HEK293 (cell line): ENCODE measurements around the gene TTLL11.
A peak's percentile ranks its signal among the peaks of the same experiment; 100 is the strongest.

ENCODE experiments used
- CTCF ChIA-PET: fragments of 350-600 bp; formaldehyde crosslinking; extraction: SDS; loops from one replicate; lab custom pipeline; 2021; ENCODE audit warnings: antibody characterized with exemption; lab: Yijun Ruan, JAX
- POLR2A ChIA-PET: fragments of 300-600 bp; formaldehyde crosslinking; extraction: SDS; loops from one replicate; lab custom pipeline; 2020; ENCODE audit warnings: antibody characterized with exemption, inconsistent platforms; lab: Yijun Ruan, JAX
- H3K27ac ChIP-seq: fragments of 200-500 bp; sonication (Bioruptor generic); 2 replicates; pipeline ENCODE4 v1.5.1; 2014; ENCODE audit warnings: low read depth, low read length, control low read depth, inconsistent platforms; ENCODE audit errors: extremely low read depth
- H3K36me3 ChIP-seq, 2 experiments: fragments of 200-500 bp in 1 of 2; sonication (Bioruptor generic) in 1 of 2; 1 replicate in 1 of 2; 2 replicates in 1 of 2; pipeline ENCODE4 v1.5.1; 2014 to 2017; ENCODE audit warnings: inconsistent platforms in 2 of 2, low read length in 2 of 2; ENCODE audit not compliant: control insufficient read depth in 2 of 2, insufficient read depth in 1 of 2
- H3K4me1 ChIP-seq: fragments of 200-500 bp; sonication (Bioruptor generic); 2 replicates; pipeline ENCODE4 v1.5.1; 2014; ENCODE audit warnings: mild to moderate bottlenecking, low read length, inconsistent platforms; ENCODE audit not compliant: control insufficient read depth, insufficient read depth
- H3K4me3 ChIP-seq: 2 replicates; pipeline ENCODE4 v1.5.1; 2011; ENCODE audit warnings: low read depth, mild to moderate bottlenecking, control low read depth, low read length, moderate library complexity
- H3K9me3 ChIP-seq: fragments of 200-500 bp; sonication (Bioruptor generic); 2 replicates; pipeline ENCODE4 v1.5.1; 2014; ENCODE audit warnings: low read depth, low read length, inconsistent platforms; ENCODE audit not compliant: control insufficient read depth, insufficient read depth
- SCRT1 ChIP-seq: fragments of 450-650 bp; formaldehyde crosslinking; IDR thresholded peaks from 2 replicates; pipeline ENCODE4 v1.5.1; 2016; ENCODE audit warnings: missing biosample characterization, missing genetic modification characterization, borderline replicate concordance
- SCRT2 ChIP-seq: fragments of 450-650 bp; formaldehyde crosslinking; IDR thresholded peaks from 2 replicates; pipeline ENCODE4 v1.5.1; 2016; ENCODE audit warnings: missing biosample characterization, missing genetic modification characterization
- ZNF214 ChIP-seq: fragments of 450-650 bp; formaldehyde crosslinking; IDR thresholded peaks from 2 replicates; pipeline ENCODE4 v1.5.1; 2017; ENCODE audit warnings: missing biosample characterization, mild to moderate bottlenecking, missing genetic modification characterization, borderline replicate concordance
- ZNF449 ChIP-seq: fragments of 450-650 bp; formaldehyde crosslinking; IDR thresholded peaks from 2 replicates; pipeline ENCODE4 v1.5.1; 2017; ENCODE audit warnings: missing biosample characterization, mild to moderate bottlenecking, missing genetic modification characterization, moderate library complexity
- ZNF560 ChIP-seq: fragments of 450-650 bp; formaldehyde crosslinking; IDR thresholded peaks from 2 replicates; pipeline ENCODE4 v1.5.1; 2017; ENCODE audit warnings: missing biosample characterization, missing genetic modification characterization, borderline replicate concordance
- ZNF580 ChIP-seq: fragments of 450-650 bp; formaldehyde crosslinking; IDR thresholded peaks from 2 replicates; pipeline ENCODE4 v1.5.1; 2016; ENCODE audit warnings: missing biosample characterization, missing genetic modification characterization
- ZNF664 ChIP-seq: fragments of 450-650 bp; formaldehyde crosslinking; IDR thresholded peaks from 2 replicates; pipeline ENCODE4 v1.5.1; 2016; ENCODE audit warnings: missing biosample characterization, missing genetic modification characterization
- ZNF704 ChIP-seq: fragments of 450-650 bp; formaldehyde crosslinking; IDR thresholded peaks from 2 replicates; pipeline ENCODE4 v1.5.1; 2016; ENCODE audit warnings: missing biosample characterization, missing genetic modification characterization
- ZNF707 ChIP-seq: fragments of 450-650 bp; formaldehyde crosslinking; IDR thresholded peaks from 2 replicates; pipeline ENCODE4 v1.5.1; 2016; ENCODE audit warnings: missing biosample characterization, missing genetic modification characterization
- ZNF747 ChIP-seq: fragments of 450-650 bp; formaldehyde crosslinking; IDR thresholded peaks from 2 replicates; pipeline ENCODE4 v1.5.1; 2016; ENCODE audit warnings: missing biosample characterization, missing genetic modification characterization
- ZSCAN30 ChIP-seq: fragments of 450-650 bp; IDR thresholded peaks from 2 replicates; pipeline ENCODE4 v1.5.1; 2018; ENCODE audit warnings: missing biosample characterization, mild to moderate bottlenecking, missing genetic modification characterization, moderate library complexity
- TF ChIP-seq, protein P1 (sequence below): fragments of 450-650 bp; formaldehyde crosslinking; IDR thresholded peaks from 2 replicates; pipeline ENCODE4 v1.5.0; 2017; ENCODE audit warnings: missing biosample characterization, missing genetic modification characterization, borderline replicate concordance
- TF ChIP-seq, protein P2 (sequence below): fragments of 450-650 bp; formaldehyde crosslinking; conservative IDR thresholded peaks from 2 replicates; pipeline ENCODE4 v1.5.1; 2016; ENCODE audit warnings: low read depth, missing biosample characterization, missing genetic modification characterization
- TF ChIP-seq, protein P3 (sequence below): fragments of 450-650 bp; formaldehyde crosslinking; IDR thresholded peaks from 2 replicates; pipeline ENCODE4 v1.5.1; 2017; ENCODE audit warnings: missing biosample characterization, missing genetic modification characterization

Gene TTLL11

DNA sequence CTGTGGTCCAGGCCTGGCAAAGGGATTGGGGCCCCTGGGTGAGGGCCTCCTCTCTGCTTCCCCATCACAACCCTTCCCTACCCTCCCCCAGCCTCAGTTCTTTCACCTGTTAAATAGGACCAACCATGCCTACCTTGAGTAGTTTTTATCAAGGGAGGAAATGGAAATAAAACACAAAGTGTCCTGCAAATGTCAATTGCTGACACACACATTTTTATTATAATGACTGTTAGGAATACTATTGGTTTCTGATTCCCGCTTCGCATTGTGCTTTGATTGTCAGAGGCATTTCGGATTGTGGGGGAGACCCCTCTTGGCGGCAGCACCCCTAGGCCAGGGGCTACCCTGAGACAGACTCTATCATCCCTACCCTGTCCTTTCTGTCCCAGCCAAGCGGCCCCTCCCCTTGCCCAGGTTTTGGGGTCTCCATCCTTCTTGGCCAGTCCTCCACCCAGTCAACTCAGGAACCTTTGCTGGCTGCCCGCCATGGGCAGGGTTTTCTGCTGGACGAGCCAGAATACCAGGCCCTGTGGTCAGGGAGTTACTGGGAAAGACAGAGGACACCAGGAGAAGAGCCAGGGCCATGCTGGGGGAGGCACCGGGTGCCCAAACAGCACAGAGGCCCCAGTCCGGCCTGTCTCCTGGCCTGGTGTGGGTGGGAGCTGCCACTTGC is 18.4 kb upstream of the TTLL11 start:
- TF ChIP-seq, protein P1, sequence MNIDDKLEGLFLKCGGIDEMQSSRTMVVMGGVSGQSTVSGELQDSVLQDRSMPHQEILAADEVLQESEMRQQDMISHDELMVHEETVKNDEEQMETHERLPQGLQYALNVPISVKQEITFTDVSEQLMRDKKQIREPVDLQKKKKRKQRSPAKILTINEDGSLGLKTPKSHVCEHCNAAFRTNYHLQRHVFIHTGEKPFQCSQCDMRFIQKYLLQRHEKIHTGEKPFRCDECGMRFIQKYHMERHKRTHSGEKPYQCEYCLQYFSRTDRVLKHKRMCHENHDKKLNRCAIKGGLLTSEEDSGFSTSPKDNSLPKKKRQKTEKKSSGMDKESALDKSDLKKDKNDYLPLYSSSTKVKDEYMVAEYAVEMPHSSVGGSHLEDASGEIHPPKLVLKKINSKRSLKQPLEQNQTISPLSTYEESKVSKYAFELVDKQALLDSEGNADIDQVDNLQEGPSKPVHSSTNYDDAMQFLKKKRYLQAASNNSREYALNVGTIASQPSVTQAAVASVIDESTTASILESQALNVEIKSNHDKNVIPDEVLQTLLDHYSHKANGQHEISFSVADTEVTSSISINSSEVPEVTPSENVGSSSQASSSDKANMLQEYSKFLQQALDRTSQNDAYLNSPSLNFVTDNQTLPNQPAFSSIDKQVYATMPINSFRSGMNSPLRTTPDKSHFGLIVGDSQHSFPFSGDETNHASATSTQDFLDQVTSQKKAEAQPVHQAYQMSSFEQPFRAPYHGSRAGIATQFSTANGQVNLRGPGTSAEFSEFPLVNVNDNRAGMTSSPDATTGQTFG (tag by site-specific recombination), result no peak
- TF ChIP-seq, protein P2, sequence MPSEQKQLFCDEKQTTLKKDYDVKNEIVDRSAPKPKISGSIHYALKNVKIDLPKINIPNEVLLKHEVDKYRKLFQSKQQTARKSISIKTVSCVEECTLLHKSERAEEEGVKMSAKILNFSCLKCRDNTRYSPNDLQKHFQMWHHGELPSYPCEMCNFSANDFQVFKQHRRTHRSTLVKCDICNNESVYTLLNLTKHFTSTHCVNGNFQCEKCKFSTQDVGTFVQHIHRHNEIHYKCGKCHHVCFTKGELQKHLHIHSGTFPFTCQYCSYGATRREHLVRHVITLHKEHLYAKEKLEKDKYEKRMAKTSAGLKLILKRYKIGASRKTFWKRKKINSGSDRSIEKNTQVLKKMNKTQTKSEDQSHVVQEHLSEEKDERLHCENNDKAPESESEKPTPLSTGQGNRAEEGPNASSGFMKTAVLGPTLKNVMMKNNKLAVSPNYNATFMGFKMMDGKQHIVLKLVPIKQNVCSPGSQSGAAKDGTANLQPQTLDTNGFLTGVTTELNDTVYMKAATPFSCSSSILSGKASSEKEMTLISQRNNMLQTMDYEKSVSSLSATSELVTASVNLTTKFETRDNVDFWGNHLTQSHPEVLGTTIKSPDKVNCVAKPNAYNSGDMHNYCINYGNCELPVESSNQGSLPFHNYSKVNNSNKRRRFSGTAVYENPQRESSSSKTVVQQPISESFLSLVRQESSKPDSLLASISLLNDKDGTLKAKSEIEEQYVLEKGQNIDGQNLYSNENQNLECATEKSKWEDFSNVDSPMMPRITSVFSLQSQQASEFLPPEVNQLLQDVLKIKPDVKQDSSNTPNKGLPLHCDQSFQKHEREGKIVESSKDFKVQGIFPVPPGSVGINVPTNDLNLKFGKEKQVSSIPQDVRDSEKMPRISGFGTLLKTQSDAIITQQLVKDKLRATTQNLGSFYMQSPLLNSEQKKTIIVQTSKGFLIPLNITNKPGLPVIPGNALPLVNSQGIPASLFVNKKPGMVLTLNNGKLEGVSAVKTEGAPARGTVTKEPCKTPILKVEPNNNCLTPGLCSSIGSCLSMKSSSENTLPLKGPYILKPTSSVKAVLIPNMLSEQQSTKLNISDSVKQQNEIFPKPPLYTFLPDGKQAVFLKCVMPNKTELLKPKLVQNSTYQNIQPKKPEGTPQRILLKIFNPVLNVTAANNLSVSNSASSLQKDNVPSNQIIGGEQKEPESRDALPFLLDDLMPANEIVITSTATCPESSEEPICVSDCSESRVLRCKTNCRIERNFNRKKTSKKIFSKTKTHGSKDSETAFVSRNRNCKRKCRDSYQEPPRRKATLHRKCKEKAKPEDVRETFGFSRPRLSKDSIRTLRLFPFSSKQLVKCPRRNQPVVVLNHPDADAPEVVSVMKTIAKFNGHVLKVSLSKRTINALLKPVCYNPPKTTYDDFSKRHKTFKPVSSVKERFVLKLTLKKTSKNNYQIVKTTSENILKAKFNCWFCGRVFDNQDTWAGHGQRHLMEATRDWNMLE (tag by site-specific recombination), result no peak
- TF ChIP-seq ZNF707 (tag by site-specific recombination) (no peak), ZNF214 (tag by site-specific recombination) (no peak), ZNF704 (no peak), SCRT2 (tag by site-specific recombination) (no peak), ZNF664 (tag by site-specific recombination) (no peak), SCRT1 (tag by site-specific recombination) (no peak), ZNF560 (tag by site-specific recombination) (no peak)
- TF ChIP-seq, all 188 proteins: peak for 0
- CTCF ChIA-PET, result interaction anchor here (0.6 to 6.5 kb wide), 4 partner anchors 11 to 561 kb away, joined by 4 to 59 read pairs (median 21); no protein-coding TSS in a partner anchor
- POLR2A ChIA-PET, result no interaction called here
- Histone ChIP-seq H3K4me3 (no peak overlapping the region), H3K9me3 (no peaks in the 10 kb centered on the region), H3K36me3 (no peaks in the 10 kb centered on the region), H3K4me1 (no peaks in the 10 kb centered on the region), H3K27ac (no peak overlapping the region)

DNA sequence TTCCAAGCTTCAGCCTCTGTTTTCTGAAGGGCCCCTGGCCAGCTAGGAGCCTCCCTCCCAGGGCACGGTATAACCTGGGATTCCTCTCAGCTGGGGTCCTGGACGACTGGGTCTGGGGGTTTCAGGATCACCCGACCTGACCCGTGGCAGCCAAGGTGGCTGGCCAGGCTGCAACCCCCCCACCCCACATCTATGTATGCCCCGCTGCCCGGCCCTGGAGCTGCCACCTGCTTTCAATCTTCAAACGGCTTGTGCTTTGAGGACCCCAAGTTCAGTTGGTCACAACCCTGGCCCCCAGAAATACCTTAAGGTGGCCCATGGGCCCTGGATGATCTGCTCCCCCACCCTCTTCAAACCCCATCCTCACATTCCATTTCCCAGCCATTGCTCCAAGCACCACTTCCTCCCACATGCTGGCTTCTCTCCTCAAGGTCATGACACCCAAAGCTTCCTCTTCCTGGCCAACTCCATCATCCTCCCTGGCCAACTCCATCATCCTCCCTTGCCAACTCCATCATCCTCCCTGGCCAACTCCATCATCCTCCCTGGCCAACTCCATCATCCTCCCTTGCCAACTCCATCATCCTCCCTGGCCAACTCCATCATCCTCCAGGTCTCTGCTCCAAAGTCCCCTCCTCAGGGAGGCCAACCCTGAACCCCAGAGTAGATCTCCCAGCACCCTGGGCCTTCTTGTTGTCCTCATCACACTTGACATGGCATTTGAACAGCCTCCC is 17.2 kb upstream of the TTLL11 start:
- Histone ChIP-seq H3K9me3 (no peaks in the 10 kb centered on the region), H3K4me3 (no peak overlapping the region), H3K27ac (no peak overlapping the region), H3K36me3 (no peaks in the 10 kb centered on the region), H3K4me1 (no peaks in the 10 kb centered on the region)
- POLR2A ChIA-PET, result no interaction called here
- CTCF ChIA-PET, result interaction anchor here (0.7 to 6.5 kb wide), 5 partner anchors 12 to 1915 kb away, joined by 3 to 59 read pairs (median 11); no protein-coding TSS in a partner anchor
- no peak for TF ChIP-seq ZNF580 (tag by site-specific recombination)
- TF ChIP-seq, protein P3, sequence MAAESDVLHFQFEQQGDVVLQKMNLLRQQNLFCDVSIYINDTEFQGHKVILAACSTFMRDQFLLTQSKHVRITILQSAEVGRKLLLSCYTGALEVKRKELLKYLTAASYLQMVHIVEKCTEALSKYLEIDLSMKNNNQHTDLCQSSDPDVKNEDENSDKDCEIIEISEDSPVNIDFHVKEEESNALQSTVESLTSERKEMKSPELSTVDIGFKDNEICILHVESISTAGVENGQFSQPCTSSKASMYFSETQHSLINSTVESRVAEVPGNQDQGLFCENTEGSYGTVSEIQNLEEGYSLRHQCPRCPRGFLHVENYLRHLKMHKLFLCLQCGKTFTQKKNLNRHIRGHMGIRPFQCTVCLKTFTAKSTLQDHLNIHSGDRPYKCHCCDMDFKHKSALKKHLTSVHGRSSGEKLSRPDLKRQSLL (tag by site-specific recombination), result peak; percentile 96
- no peak for TF ChIP-seq ZNF449 (tag by site-specific recombination)
- TF ChIP-seq ZNF747 (tag by site-specific recombination), result no peak
- TF ChIP-seq ZSCAN30, result no peak
